UCSD-AML1 (cell line): ENCODE measurements around the gene ISYNA1.

ENCODE experiments used
- DNase-seq: peaks from one replicate; lab custom pipeline; 2025; ENCODE audit not compliant: unreplicated experiment; lab: John Stamatoyannopoulos, UW

Gene ISYNA1

GRCh38 chr19:18437491-18438330 lies at the start of gene ISYNA1:
Gene ISYNA1 (minus strand): TSS chr19:18438133. CDS start chr19:18437979, 154 bp downstream.
- peak; percentile 32 for DNase-seq

- no peak for DNase-seq
These were observed 48.8 kb upstream of the ISYNA1 start for GRCh38 chr19:18486746-18487145.

GRCh38 chr19:18484992-18485391 lies 47.1 kb upstream of the ISYNA1 start:
- no peak for DNase-seq

- no peak for DNase-seq
These were observed 45.4 kb upstream of the ISYNA1 start for GRCh38 chr19:18483119-18483890.

DNA sequence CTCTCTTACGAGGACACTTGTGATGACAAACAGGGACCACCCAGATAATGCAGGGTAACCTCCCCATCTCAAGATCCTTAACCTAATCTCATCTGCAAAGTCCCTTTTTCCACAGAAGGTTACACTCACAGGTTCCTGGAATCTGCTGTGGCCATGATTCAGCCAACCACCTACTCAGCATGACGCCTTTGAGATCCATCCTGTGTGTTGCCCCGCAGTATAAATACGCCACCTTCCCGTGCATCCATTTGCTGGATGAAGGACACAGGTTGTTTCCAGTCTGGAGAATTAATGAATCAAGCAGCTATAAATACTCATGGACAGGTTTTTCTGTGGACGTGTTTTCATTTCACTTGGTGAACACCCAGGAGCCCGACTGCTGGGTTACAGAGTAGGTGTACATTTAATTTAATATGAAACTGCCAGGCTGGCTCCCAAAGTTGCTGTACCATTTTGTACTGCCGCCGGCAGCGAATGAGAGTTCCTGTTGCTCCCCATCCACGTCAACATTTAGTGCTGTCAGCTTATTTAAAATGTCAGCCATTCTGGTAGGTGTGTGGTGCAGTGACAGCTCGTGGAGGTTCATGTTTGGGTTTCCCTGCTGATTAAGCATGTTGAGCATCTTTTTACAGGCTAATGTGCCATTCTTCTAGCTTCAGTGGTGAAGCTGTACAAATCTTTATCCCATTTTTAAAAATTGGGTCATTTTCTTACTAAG lies 43.7 kb upstream of the ISYNA1 start:
- no peak for DNase-seq

GRCh38 chr19:18480006-18480691 lies 42.2 kb upstream of the ISYNA1 start:
- DNase-seq, result no peak

DNA sequence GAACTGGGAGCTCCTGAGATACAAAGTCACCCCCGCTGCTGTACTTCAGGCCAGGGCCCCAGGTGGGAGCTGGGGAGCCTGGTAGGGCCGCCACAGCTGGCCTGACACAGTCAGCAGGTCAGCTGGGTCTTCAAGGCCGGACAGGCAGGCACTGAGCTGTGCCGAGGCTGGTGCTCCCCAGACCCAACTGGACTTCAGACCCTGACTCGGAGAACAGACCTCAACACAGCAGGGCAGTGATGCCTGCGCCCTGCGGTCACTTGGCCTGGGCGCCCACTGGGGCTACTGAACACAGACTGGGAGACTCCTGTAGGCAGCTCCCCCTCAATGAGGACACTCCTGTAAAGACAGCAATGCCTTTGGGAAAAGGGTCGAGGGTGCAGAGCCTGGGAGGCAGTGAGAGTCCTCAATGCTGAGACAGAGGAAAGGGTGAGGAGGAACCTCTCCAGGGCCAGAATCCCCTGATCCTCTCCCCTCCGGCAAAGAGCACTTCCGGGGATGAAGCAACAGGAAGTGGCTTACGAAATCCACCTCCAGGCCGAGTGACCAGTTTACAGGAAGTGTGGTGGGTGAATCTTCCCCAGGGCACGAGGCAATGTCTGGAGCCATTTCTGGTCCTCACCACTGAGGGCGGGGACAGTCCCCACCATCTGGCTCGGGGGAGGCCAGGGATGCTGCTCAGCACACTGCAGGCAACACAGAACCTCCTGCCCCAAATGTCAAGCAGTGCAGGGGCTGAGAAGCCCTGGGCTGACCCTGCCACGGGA lies 40.8 kb upstream of the ISYNA1 start:
- peak; percentile 71 for DNase-seq

DNA sequence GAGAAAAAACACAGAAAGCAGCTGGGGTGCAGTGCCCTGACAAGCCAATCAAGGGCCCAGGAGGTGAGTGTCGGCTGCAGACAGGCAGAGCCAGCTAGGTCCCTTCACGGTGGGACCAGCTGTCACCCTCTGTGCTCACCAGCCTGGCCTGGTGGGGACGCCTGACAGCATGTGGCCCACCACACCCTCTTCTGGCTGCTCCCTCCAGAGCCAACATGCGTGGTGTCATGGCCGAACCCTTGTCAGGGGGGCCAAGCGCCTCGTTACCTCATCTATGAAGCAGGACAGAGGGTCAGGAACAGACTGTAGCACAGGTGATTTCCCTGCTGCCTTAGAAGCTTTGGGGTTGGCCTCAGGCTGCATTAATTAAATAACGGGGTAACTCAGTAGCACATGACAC lies 40.0 kb upstream of the ISYNA1 start:
- no peak for DNase-seq

GRCh38 chr19:18477042-18477779 lies 39.3 kb upstream of the ISYNA1 start:
- DNase-seq, result no peak

- no peak for DNase-seq
These were observed 38.6 kb upstream of the ISYNA1 start for GRCh38 chr19:18476507-18477041.

DNA sequence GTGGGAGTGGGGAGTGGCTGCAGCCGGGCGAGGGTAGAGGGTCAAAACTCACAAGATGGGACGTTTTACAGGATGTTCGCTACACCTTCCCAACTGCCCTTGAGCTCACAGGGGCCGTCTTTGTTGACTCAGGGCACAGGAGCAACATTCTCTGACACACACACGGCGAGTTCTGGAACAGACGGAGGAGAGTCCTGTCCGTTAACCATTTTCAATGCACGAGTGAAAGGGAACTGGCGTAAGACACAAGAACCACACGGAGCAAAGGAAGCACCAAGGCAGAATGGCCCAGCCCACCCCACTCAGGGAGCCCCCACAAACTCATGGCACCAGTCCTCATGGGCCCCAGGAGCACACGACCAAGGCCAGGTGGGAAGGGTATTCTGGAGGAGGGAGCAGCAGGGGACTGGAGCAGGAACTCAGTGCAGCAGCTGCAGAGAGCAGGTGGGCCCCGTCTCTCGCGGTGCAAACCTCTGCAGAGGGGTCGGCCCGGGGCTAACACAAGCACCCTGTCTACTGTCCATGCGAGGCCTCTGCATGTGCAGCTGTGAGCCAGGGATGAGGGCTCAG lies 37.9 kb upstream of the ISYNA1 start:
- DNase-seq, result no peak

DNA sequence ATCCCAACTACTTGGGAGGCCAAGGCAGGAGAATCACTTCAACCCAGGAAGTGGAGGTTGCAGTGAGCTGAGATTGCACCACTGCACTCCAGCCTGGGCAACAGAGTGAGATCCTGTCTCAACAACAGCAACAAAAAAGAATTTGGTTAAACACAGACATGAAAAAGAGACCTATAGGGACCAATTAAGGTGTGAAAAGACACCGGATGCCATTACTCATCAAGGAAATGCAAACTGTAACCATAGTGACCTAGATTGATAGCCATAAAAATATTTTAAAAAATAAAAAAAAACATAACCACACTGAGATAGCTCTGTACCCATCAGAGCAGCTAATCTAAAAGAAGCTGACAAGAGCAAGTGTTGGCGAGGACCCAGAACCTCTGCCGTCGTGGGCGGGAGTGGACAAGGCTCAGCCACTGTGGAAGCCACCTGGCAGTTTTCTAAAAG lies 37.1 kb upstream of the ISYNA1 start:
- no peak for DNase-seq

DNA sequence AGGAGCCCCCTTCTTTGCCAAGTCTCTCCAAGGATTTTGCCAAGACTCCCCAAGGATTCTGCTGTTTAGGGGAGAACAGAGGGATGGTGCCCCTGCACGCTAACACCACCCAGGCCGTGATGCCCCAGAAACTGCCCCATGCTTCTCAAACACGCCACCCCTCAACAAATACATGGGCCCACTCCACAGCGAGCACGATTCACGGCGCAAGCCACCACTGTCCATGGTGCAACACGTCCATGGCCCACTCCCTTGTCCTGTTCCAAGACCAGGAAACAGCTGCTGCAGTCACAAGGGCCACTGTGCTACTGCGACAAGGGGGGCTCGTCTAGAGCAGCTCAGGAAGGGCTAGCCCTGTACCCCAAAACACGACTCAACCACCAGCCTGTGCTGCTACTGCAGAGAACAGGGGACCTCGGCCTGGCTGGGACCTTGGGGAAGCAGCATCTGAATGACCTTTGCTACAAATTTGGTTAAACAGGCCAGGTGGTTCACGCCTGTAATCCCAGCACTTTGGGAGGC lies 36.5 kb upstream of the ISYNA1 start:
- no peak for DNase-seq

GRCh38 chr19:18473706-18474087 lies 35.8 kb upstream of the ISYNA1 start:
- DNase-seq, result no peak

DNA sequence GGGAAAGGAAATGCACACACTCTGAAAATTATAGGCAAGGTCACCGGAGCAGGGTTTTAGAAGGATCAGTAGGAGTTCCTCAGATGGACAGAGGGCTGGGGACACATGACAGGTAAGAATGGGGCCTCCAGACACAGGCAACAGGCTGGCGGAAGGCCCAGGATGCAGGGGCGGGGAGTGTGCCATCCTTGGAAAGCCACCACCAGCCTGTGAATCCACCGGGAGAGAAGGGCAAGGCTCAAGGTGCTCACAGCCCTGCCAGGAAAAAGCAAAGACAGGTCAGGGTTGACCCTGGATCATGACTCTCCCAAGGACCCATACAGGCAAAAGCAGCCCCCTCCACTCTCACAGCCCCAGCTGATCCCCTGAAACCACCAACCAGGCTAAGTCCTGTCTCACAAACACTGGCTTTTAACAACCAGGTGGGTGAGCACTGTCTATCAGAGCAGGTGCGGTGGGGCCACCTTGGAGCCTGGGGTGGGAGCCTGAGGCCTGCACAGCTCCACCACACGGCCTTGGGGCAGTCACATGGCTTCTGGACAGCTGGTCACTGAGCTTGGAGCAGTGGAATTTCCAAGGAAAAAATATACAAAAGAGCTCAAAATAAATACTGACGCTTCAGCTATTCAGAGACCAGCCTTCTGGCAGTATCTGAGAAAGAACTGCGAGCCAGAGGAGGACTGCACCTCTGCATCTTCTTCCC lies 35.2 kb upstream of the ISYNA1 start:
- DNase-seq, result no peak

DNA sequence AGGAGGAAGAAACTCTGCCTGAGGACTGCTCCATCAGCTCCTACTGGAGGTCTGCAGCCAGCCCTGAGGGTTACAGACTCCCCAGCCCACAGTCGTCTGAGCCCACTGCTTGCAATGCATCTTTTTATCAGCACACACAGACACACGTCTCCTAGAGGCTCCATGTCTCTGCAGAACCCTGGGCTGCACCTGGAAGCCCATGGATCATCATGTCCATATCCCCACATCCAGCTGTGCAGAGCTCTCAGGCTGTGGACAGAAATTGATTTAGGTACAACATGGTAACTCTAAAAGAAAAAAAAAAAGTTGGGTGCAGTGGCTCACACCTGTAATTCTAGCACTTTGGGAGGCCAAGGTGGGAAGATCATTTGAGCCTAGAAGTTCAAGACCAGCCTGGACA lies 32.9 kb upstream of the ISYNA1 start:
- no peak for DNase-seq

DNA sequence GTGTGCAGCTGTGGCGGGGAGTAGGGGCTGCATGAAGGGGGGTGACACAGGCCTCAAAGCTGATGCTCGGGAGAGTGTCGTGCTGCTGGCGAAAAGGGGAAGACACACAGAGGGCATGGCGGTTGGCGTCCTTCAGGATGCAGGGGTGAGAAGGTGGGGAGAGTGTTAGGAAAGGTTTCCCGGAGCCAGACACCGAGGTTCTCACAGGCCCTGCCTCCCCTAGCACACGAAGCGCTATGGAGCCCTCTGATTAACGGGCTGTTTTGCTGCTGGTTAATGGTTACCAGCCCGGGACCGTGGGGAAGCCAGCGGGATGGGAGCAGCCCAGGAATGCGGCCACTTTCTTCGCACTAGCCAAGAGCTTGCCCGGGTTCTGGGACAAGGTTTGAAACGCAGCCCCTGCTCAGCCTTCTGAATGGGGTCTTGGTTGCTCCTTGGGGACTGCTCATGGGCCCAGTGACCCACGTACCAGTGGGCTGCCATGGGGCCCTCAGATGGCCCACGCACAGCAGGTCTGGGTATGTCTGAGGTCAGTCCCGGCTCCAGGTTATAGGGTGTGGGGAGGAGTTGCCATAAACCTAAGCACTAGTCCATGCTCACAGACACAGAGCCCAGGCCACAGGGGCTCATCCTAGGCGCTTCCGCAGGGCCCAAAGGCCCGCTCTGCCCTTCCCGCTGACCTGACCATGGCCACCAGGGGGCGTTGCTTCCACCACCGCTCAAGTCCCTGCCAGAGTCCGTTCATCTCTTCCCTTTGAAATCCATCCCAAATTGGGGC lies 31.3 kb upstream of the ISYNA1 start:
- DNase-seq, result peak; percentile 54
